DMS 273 (cell line): ENCODE results near the gene SLC39A7.

ENCODE experiments used
- DNase-seq: peaks from one replicate; lab custom pipeline; 2025; ENCODE audit not compliant: unreplicated experiment; lab: John Stamatoyannopoulos, UW

SLC39A7 gene, protein sequence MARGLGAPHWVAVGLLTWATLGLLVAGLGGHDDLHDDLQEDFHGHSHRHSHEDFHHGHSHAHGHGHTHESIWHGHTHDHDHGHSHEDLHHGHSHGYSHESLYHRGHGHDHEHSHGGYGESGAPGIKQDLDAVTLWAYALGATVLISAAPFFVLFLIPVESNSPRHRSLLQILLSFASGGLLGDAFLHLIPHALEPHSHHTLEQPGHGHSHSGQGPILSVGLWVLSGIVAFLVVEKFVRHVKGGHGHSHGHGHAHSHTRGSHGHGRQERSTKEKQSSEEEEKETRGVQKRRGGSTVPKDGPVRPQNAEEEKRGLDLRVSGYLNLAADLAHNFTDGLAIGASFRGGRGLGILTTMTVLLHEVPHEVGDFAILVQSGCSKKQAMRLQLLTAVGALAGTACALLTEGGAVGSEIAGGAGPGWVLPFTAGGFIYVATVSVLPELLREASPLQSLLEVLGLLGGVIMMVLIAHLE

DNA sequence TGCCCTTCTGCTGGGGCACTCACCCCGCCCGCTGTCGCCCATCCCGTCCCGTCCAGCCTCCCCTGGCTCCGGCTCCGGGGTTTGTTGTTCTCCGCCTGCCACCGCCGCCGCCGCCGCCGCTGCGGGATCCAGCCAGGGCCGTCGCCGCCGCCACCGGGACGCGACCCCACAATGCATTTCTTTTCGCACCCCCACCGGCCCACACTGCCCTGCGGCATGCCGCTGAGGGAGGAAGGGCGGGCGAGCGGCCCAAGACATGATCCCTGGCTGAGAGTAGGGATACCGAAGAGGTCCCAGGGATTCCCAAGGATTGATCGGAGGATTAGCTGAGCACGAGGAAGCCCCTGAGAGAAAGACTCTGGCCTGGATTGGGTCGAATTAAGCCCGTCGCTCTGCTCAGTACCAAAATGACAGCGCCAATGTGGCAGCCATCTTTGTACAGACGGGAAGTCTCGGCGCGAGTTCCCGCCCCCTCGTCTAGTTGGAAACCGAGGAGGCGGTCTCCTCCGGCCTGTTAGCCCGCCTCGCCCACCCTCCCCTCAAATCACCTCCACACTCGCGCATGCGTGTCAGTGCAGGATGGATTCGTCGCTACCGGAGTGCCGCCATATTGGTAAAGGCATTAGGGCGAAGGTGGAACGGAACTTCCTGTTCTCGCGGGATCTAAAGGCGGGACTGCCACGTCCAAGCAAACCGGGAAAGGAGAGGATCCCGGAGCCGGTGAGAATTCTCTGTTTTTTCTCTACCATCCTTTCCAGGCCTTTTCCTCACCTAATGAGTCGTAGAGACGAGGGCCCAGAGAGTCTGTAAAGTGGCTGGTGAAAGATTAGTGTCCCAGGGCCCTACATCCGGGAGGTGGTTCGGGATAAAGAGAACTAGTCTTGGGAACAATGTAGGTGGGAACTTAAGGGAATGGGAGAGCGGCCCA lies at the start of gene SLC39A7, which contains the start of gene RXRB:
Gene SLC39A7 (plus strand): TSS at position 649 of the 928 bp plus-strand sequence. CDS start 379 bp downstream, outside the sequence.
Gene RXRB (minus strand): TSS at position 447 of the 928 bp plus-strand sequence. CDS start 189 bp downstream, at position 258.
- DNase-seq = peak; percentile 100

DNA sequence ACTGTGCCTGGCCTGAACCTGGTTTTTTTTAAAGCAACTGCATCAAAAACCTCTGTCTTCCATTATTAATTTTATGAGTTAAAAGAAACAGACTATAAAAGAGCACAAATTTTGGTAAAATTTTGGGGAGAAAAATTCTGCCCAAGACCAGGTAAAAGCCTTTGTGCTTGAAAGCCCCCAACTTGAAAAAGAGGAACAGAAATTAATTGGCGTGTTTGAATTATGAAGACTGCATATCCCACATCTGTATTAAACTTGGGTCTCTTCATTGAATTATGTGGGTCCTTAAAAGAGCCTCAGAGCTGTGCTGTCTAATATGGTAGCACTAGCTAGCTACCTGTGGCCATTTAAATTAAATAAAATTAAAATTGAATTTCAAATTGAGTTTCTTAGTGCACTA lies 49.6 kb upstream of the SLC39A7 start:
- DNase-seq = no peak

DNA sequence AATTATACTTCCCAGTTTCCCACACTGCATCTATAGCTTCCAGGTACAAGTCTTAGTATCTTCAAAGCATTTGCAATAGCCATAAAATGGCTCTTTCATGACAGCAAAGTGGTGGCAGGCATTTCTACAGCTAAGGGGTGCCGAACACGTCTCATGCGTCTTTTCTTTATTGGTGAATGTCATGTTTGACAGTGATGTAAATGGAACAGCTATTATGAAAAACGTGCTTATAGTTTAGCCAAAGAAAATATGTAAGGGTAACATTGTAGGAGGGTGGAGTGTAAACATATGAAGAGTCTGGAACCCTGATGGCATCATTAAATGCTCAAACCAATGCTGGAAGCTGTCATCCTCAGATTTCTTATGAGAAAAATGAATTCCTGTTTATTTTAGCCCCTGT lies 46.3 kb upstream of the SLC39A7 start:
- no peak for DNase-seq

DNA sequence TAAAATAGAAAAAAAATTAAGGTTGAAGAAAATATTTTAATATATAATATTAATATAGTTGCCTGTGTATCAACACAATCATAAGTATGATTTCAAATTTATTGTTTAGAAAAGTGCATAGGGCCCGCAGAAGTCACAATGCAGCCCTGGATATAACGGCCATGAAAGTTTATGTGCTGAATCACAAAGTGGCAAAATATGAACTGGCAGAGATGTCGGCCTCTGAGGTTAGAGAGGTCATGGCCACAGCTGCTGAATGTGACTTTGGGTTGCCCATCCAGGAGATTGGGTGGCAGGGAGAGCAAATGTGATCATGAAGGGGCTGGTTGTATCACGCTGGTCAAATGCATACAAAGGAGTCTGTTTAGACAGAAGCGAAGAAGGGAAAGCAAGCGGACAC lies 44.1 kb upstream of the SLC39A7 start:
- no peak for DNase-seq

DNA sequence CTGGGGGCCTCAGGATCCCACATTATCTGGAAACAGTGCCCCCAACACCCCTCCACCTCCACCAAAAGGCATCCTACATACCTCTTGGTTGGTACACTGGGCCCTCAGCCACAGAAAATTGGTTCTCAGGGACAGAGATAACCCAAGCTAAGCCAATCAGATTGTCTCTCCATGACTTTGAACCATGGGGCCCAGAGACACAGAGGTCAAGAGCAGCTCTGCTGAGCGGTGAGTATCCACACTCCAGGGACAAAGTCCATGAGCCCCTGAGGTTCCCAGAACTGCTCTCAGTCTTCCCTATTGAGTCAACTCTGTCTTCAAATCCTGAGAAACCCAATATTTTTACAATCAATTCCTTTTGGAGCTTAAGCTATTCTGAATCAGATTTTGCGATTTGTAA lies 43.7 kb upstream of the SLC39A7 start:
- DNase-seq = no peak

DNA sequence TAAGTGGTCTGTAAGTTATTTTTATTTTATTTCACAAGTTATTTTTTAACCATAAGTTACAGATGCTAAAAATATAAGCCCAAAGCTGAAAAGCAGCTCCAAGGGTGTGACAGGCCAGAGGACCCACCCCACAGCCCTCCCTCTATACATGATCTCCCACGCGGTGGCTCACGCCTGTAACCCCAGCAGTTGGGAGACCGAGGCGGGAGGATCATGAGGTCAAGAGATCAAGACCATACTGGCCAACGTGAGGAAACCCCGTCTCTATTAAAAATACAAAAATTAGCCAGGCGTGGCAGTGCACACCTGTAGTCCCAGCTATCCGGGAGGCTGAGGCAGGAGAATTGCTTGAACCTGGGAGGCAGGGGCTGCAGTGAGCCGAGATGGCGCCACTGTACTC lies 40.6 kb upstream of the SLC39A7 start:
- DNase-seq = no peak

DNA sequence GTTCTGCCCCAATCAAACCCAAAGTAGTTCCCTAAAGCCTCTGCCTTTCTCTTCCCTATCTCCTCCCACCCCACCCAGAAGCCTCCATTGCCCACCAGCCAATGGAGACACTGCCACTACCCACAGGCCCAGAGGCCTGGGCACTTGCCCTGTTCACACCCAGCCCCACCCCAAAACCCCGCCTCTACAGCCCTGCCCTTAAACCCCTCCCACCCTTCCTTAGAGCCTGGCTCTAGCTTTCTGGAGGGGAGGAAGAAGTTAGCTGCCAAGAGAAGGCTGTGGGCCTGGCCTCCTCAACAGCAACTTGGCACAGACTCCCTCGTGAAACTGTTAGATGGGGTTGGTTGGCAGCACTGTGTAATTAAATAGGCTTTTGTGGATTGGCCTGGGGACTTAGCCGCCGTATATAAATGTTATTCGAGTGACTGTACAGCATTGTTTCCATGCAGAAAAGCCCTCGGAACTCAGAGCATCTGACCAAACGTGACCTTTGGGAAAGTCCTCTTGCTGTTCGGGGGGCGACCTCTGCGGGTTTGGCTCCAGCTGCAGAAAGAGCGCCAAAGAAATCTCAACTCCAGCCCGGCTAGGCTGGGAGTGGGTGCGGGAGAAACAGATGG lies 39.8 kb upstream of the SLC39A7 start:
- peak; percentile 60 for DNase-seq

DNA sequence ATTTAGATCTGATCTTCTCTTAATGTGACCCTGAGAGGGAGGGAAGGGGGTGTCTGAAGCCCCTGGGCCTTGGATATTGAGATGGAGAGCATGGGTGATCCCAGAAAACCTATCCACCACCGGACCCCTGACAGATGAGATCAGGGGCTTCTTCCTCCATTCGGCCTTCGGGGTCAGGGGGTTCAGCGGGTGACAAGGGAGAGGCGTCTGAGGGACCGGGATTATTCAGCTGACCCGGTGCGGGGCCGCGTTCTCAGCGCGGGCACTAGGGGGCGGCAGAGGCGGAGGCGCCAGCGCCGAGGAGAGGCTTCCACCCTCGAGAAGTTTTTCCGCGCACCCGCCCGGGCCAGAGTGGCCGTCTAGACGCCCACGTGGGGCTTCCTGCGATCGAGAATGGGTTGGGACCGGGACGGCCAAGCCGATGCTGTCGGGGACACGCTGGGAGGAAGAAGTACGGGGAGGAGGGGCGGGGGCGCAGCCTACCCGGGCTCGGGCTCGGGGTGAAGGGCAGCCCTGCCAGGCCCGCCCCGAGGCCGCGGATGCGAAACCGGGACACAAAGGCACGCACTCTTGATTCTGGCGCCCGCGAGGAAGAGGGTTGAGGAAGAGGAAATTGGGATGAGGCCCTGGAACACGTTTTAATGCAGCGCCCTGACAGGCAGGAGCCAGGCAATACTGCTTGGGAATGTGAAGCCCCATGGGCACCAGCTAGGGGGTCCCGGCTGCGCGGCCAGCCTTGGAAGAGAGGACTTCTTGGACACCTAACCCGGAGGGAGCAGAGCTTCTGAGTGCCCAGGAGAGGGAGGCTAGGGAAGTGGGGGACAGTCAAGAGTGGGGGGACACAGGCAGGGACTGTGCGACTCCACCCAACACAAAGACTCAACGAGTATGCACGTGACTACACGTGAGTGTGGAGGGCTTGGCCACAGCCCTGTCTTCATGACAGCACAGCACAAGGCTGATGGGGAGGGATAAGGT lies 39.0 kb upstream of the SLC39A7 start:
- DNase-seq = peak; percentile 85

DNA sequence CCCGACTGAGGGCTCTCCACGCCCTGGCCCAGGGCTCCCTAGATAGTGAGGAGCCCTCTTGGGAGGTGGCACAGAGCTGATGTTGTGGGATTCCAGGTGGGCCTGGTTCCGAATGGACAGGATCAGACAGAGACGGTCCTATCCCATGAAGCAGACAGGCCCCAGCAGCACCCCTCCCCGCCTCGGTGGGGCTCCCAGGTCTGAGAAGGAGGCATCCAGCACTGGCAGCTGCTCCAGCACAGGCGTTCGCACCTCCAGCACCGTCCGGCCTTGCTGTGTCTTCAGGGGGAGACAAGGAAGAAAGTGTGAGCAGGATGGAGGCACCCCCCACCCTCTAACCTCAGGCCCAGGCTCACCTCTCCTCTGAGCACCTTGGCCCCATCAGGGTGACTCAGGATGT lies 37.1 kb upstream of the SLC39A7 start:
- DNase-seq = no peak

DNA sequence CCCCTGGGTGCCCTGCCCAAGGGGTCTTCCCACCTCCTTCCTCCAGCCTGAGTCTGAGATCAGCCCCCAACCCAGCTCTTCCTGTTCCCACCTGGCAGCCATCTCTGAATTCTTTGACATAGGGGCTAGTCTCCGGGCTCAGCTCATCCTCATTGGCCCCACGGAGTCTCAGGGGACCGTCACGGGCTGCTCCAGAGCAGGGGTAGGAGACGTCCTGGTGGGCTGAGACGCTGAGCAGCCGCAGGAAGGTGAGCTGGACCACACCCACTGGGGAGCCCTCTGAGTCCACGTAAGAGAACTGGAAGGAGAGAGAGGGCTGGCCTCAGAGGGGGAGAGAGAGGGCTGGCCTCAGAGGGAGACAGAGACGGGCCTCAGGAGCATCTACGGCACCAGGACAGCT lies 36.5 kb upstream of the SLC39A7 start:
- DNase-seq = no peak

DNA sequence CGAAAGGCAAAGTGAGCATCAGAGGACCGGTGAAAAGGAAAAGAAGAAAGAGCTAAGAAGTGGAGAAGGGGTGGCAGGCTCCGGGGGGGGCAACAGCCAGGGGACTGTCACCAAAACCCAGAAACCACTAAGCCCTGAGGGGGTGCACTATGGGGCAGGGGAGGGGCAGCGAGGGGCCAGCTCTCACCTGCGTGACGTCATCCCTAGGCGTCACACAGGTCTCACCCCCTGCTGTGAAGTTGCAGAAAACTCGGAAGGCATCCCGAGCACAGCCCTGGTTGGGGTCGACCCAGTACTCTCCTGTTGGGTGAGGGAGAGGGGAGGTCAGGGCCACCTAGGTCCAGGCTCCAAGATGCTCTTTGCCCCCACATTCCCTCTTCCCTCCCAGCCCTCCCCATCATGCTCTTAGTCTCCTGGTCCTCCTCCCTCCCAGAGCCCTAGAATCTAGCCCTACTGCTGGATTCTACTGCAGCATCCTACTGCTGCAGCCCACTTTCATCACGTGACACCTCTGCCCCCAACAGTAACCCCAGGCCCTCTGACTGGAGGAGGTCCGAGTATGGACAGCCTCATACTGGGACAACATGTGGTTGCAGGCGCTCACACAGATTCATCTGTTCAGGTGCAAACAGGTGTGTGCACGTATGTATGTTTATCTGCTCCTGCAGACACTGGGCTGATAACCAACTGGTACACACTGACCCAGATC lies 35.8 kb upstream of the SLC39A7 start:
- DNase-seq = no peak

DNA sequence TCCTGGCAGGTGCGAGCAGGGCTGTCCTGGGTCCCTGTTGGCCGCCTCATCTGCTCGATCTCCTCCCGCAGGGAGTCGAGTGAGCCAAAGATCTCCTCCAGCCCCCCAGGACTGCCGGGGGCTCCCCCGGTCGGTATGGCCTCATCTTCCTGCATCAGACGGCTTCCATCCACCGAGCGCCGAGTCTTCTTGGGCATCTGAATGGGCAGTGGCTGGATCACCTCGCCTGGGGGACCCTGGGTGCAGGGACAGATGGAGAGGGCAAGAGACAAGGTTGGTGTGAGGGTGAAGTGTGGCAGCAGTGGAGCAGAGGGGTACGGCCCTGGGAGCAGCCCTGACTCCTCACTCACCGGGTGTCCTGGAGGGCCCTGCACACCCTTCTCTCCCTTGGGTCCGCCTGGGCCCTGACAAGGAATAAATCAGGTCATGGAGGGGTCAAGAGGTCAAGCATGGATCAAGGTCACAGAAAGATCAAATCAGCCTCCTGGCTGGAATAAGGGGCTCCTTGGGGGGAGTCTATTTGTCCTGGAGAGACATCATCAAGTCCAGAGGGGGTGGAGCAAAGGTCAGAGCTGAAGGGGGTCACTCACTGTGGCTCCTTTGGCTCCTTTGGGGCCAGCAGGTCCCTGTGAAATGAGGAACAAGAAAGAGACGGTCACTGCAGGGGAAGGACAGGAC lies 34.9 kb upstream of the SLC39A7 start:
- no peak for DNase-seq

DNA sequence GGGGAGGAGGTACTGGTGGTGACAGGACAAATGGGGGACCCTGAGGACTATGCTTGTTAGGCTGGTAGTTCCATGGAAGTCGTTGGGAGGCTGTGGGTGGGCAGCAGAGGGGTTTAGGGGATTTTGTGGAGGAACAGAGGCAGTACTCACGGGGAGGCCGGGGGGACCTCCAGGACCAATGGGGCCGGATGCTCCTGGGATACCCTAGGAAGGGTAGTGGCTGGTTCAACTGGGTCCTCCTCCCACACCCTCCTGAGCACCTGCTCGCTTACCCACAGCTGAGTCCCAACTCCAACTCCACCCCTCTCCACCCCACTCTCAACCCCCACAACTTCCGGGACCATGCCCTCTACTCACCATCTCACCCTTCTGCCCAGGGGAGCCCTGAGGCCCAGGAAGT lies 34.3 kb upstream of the SLC39A7 start:
- DNase-seq = no peak

DNA sequence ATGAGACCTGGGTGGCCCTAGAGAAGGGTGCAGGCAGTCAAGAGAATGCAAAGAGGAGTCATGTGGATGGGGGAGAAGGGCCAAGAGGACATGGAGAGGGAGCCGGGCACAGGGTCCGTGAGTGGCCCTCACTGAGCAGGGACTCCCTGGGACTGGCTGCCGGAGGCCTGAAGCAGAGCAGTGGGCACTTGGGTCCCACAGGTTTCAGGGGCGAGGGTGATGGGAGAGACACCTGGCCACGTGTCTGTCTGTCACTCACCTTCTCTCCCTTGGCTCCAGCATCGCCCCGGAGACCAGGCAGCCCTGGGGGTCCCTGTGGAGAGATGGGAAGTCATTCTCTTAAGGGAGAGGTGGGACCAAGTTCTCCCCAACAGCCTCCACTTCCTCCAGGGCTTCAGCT lies 33.9 kb upstream of the SLC39A7 start:
- no peak for DNase-seq

DNA sequence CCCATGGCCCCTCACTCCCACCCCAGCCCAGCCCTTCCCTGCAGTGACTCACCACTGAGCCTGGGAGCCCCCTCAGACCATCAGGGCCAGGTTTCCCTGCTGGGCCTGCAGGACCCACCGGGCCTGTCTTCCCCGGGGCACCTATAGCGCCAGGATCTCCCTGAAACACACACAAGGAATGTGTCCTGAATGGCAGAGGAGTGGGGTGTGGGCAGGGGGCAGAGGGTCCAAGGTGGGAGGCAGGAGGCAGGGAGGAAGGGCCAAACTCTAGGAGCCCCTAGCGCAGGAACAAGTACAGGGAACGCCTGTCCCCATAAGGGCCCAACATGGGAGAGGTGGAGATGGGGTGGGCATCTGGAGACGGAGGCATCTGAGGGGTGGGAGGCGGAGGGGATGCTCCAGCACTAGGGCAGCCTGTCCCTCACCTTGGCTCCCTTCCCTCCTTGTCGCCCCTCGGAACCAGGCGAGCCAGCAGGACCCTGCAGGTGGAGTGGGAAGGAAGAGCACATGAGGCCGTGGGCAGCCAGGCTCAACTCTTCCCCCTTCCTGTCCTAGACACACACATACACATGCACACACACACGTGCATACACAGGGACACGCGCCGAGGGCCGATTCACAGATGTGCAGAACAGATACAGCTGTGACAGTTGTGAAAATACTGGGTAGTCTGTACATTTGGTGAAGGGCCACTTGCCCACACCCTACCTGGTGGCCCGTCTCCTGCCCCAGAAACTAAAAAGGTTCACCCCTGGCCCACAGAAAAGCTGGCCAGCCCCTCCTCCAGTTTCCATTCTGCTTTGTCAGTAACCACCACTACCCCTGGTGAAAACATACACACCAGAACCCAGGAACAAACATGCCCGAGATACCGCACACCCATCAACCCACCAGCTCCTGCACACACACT lies 33.0 kb upstream of the SLC39A7 start:
- no peak for DNase-seq

DNA sequence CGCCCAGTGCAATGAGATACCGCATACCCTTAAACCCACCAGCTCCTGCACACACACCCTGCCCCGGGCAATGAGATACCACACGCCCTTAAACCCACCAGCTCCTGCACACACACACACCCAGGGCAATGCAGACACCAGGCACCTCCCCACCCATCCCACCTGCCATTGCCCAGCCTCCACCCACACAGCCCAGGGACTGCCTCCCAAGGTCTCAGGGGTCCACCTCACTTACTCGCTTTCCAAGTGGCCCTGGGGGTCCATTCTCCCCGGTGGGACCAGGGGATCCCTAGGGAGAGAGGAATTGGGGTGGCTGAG lies 32.4 kb upstream of the SLC39A7 start:
- no peak for DNase-seq

DNA sequence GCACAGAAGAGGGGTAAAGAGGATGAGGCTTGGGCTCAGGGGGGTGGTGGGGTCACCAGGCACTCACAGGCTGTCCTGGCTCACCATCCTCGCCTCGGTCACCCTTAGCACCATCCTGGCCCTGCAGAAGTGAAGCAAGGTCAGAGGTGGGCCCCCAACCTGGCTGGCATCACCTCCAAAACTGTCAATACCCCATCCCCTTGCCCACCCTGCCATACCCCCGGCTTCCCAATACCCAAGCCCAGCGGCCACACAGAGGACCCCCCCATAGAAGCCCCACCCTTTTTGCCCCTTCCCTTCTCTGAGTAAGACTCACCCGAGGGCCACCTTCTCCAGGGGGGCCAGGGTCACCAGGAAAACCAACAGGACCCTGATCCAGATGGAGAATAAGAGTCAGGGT lies 32.0 kb upstream of the SLC39A7 start:
- DNase-seq = no peak
